HepG2 (cell line): ENCODE data around the gene PMPCB. TPM values are rescaled to one million over a fixed set of nuclear protein-coding genes. Genes with fewer than 3 reads are reported as not detected.

Source experiments
- ELF1 ChIP-seq: sonication (generic); formaldehyde crosslinking; IDR thresholded peaks from 2 replicates; pipeline ENCODE4 v1.4.0; 2020; ENCODE audit warnings: missing genetic modification reagents
- HCFC1 ChIP-seq: fragments of 150-350 bp; IDR thresholded peaks from 2 replicates; pipeline ENCODE4 v1.6.1; 2014; ENCODE audit warnings: low read depth, low read length
- MAFK ChIP-seq, 2 experiments: IDR thresholded peaks in 1 of 2; conservative IDR thresholded peaks in 1 of 2; 2 replicates each; pipeline ENCODE4 v1.6.1; 2011; ENCODE audit warnings: improper control_type of control experiment in 2 of 2, low read length in 2 of 2
- NFKBIZ ChIP-seq: IDR thresholded peaks from 2 replicates; pipeline ENCODE4 v1.6.1; 2018; ENCODE audit warnings: missing genetic modification reagents, missing compliant biosample characterization
- SNAPC4 ChIP-seq: sonication (generic); formaldehyde crosslinking; IDR thresholded peaks from 2 replicates; pipeline ENCODE4 v1.4.0; 2020; ENCODE audit warnings: mild to moderate bottlenecking, missing genetic modification reagents
- ZBTB2 ChIP-seq: sonication (generic); formaldehyde crosslinking; IDR thresholded peaks from 2 replicates; pipeline ENCODE4 v1.8.0; 2022; ENCODE audit warnings: low read depth, missing genetic modification reagents
- ZFP41 ChIP-seq: sonication (generic); formaldehyde crosslinking; IDR thresholded peaks from 2 replicates; pipeline ENCODE4 v1.4.0; 2020; ENCODE audit warnings: mild to moderate bottlenecking, missing genetic modification reagents, borderline replicate concordance
- ZNF281 ChIP-seq: sonication (generic); formaldehyde crosslinking; IDR thresholded peaks from 2 replicates; pipeline ENCODE4 v1.4.0; 2020; ENCODE audit warnings: missing genetic modification reagents, borderline replicate concordance
- ZNF343 ChIP-seq: sonication (generic); formaldehyde crosslinking; IDR thresholded peaks from 2 replicates; pipeline ENCODE4 v1.4.0; 2020; ENCODE audit warnings: mild to moderate bottlenecking, missing genetic modification reagents
- ZNF501 ChIP-seq: sonication (generic); formaldehyde crosslinking; IDR thresholded peaks from 2 replicates; pipeline ENCODE4 v1.5.1; 2020; ENCODE audit warnings: mild to moderate bottlenecking, moderate library complexity, missing genetic modification reagents
- ZNF510 ChIP-seq: sonication (generic); formaldehyde crosslinking; IDR thresholded peaks from 2 replicates; pipeline ENCODE4 v1.4.0; 2020; ENCODE audit warnings: low read depth, mild to moderate bottlenecking, missing genetic modification reagents
- ZNF790 ChIP-seq: sonication (generic); formaldehyde crosslinking; IDR thresholded peaks from 2 replicates; pipeline ENCODE4 v1.8.0; 2022; ENCODE audit warnings: missing genetic modification reagents, mild to moderate bottlenecking, borderline replicate concordance
- ZNF883 ChIP-seq: sonication (generic); formaldehyde crosslinking; IDR thresholded peaks from 2 replicates; pipeline ENCODE4 v1.5.1; 2020; ENCODE audit warnings: mild to moderate bottlenecking, missing genetic modification reagents; ENCODE audit errors: not compliant biosample characterization
- ZSCAN5A ChIP-seq: sonication (generic); formaldehyde crosslinking; IDR thresholded peaks from 2 replicates; pipeline ENCODE4 v1.8.0; 2022; ENCODE audit warnings: mild to moderate bottlenecking, missing genetic modification reagents, borderline replicate concordance
- polyA plus RNA-seq, 8 experiments: library from polyadenylated mRNA; depleted of rRNA in 3 of 8; stranded (reverse) in 7 of 8; unstranded in 1 of 8; fragments of >200 nt; fragmentation: Illumina TruSeq in 4 of 8; extraction: Trizol in 4 of 8; gene quantifications; 2 replicates each; pipeline versions ENCODE4 v1.2.1 to v1.2.3, GENCODE V29; 2011 to 2016; ENCODE audit warnings: low read depth in 4 of 8, missing spikeins in 1 of 8, mixed read lengths in 1 of 8; ENCODE audit not compliant: insufficient read depth in 1 of 8
- total RNA-seq, 5 experiments: library from RNA; depleted of rRNA; stranded (reverse); fragments of >200 nt; fragmentation: Illumina TruSeq; extraction: Trizol; gene quantifications; 2 replicates each; pipeline ENCODE4 v1.2.3, GENCODE V29; 2016; ENCODE audit warnings: low read depth in 1 of 5

PMPCB gene
- total and polyA plus RNA-seq, 2 of the 13 experiments (the other 11 are each of a cell fraction or from before 2014, with no cell fraction given), result 80.8 to 124 TPM

- TF ChIP-seq ELF1 (CRISPR knock-in tag), result peak; percentile 85
- no peak for TF ChIP-seq ZFP41 (CRISPR knock-in tag)
- TF ChIP-seq ZNF343 (CRISPR knock-in tag), result no peak
- TF ChIP-seq ZNF510, result no peak
- peak; percentile 63 to 73 for TF ChIP-seq MAFK (conservative IDR thresholded peaks at IDR 0.05 in 1 of 2, IDR thresholded peaks at IDR 0.05 in 1 of 2; ENCODE audit: low read length in 2 of 2)
- peak; percentile 51; the same call in 1 of the 2 replicates for TF ChIP-seq HCFC1
- no peak for TF ChIP-seq ZNF790 (CRISPR knock-in tag)
- TF ChIP-seq ZSCAN5A (CRISPR knock-in tag), result no peak; the same call in 1 of the 2 replicates
- TF ChIP-seq NFKBIZ (CRISPR knock-in tag), result 0 out of 2 replicates have a peak, but pooled peaks have one; percentile 15
- TF ChIP-seq SNAPC4 (CRISPR knock-in tag), result no peak
- TF ChIP-seq ZNF883 (CRISPR knock-in tag), result peak; percentile 52
- TF ChIP-seq ZNF501 (CRISPR knock-in tag), result peak; percentile 84
- TF ChIP-seq ZBTB2 (CRISPR knock-in tag), result no peak
- no peak for TF ChIP-seq ZNF281 (CRISPR knock-in tag)
Observed at GRCh38 chr7:103347507-103348267, 50.5 kb downstream of the PMPCB start, which contains the start of gene PSMC2 (continued).
